Uterus (tissue), 2 donors: ENCODE data around the gene OTOG.

Source experiments
- CTCF ChIP-seq, 4 experiments: fragments of 200-600 bp in 2 of 4; fragments of 450-650 bp in 2 of 4; sonication (generic) in 2 of 4; IDR thresholded peaks; one replicate each; pipeline ENCODE4 v1.5.1; 2016 to 2019; ENCODE audit warnings: antibody characterized with exemption in 4 of 4, mild to moderate bottlenecking in 2 of 4, moderate library complexity in 1 of 4
- POLR2A ChIP-seq, 2 donors: fragments of 450-650 bp; IDR thresholded peaks; one replicate each; pipeline ENCODE4 v1.6.1; 2016; ENCODE audit warnings: antibody characterized with exemption in 2 of 2, mild to moderate bottlenecking in 1 of 2, moderate library complexity in 1 of 2

GRCh38 chr11:17531071-17531600 is 15.9 kb upstream of the OTOG start:
- TF ChIP-seq CTCF (IDR thresholded peaks at IDR 0.05) (no peak), POLR2A (IDR thresholded peaks at IDR 0.05) (no peak)
